Measurements from ENCODE around the gene OR7A17.
A peak's percentile ranks its signal among the peaks of the same experiment; 100 is the strongest.

OR7A17 gene

DNA sequence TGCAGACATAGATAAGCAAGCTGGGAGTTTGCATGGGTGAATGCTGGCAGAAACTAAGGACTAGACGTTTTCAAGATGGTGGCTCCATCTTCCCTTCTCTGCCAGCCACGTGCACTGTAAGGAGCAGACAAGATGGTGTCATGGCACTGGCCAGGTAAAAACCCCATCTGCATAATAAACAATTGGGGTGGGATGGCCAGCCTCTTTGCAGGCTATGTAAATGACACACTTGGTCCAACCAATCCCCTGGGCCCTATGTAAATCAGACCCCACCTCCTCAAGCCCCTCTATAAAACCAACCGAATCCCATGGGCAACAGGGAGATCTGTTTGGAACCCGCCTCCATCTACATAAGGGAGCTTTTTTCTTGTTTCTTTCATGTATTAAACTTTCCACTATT lies 48.5 kb downstream of the OR7A17 start:
- DNase-seq (no peak), ATAC-seq (replicated peaks) (no peak)
- Mint-ChIP-seq H3K27me3 (peaks cover 4 to 7% of the 10 kb centered on the region in 2 donors), H3K27ac (no peak overlapping the region), H3K4me1 (peaks cover 0 to 5% of the 10 kb centered on the region in 2 donors), H3K9me3 (no peaks in the 10 kb centered on the region), H3K4me3 (no peak overlapping the region), H3K36me3 (no peaks in the 10 kb centered on the region)

DNA sequence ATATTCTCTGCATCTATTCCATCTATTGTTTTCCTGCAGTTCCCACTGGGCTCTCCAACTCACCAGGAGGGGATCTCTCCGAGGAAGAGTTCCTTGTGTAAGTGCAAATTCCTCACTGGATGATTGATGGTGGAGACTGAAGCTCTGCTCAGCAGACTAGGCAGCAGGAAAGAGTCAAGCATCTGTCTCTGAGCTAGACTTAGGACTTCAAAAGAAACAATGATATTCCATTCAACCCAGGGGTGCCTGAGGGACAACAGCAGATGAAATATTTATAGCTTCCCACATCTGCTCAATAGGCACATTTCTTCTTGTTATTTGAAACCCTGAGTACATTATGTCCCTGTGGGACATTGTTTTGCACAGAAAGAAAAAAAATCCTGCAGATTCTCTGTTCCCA lies 50.9 kb downstream of the OR7A17 start, which contains the start of the genes OR7A5 and OR7C1:
OR7A5 (minus strand) TSS at position 175 of the 400 bp plus-strand sequence. CDS start 6,944 bp downstream, outside the sequence.
OR7C1 (minus strand) TSS at position 175 of the 400 bp plus-strand sequence. CDS start 35,049 bp downstream, outside the sequence.
- Mint-ChIP-seq H3K36me3 (no peaks in the 10 kb centered on the region), H3K4me1 (peaks cover 7 to 12% of the 10 kb centered on the region in 2 donors), H3K4me3 (no peak within 1 kb of the TSS), H3K9me3 (peaks cover 0 to 2% of the 10 kb centered on the region in 2 donors), H3K27me3 (no peaks in the 10 kb centered on the region), H3K27ac (no peak within 1 kb of the TSS)
- ATAC-seq (replicated peaks) (no peak), DNase-seq (no peak)

DNA sequence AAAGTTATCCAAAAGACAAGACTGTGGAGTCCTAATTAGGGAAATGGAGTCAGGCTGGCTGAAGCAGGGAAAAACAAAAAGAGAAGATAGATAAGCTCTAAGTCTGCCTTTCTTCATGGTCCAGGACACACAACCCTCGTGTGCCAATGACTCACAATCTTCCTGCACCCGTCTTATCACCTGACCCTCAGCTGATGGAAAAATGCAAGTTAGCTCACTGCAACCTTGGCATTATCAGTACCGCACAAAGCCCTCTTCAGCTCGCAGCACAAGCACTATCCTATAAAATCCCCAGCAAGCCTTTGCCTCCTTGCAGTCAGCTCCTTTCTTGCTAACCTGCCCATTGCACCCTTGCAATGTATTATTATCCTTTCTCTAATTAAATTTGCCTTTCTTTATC lies 55.2 kb downstream of the OR7A17 start:
- peak; percentile 88 to 95 for ATAC-seq (replicated peaks)
- Mint-ChIP-seq H3K27me3 (peaks cover 11 to 14% of the 10 kb centered on the region in 2 donors), H3K9me3 (peaks cover 0 to 2% of the 10 kb centered on the region in 2 donors), H3K27ac (peak overlapping the region; percentile 62), H3K36me3 (no peaks in the 10 kb centered on the region), H3K4me1 (peaks cover 4 to 14% of the 10 kb centered on the region in 2 donors), H3K4me3 (no peak overlapping the region)
- peak; percentile 34 for DNase-seq
